ENCODE data around the gene CAPZB. TPM values are rescaled to one million over a fixed set of nuclear protein-coding genes. Genes with fewer than 3 reads are reported as not detected.

CAPZB gene
- total RNA-seq, 1 donor from 2014 or later: 352 TPM

GRCh38 chr1:19409477-19410341 lies 75.6 kb downstream of the CAPZB start:
- H3K27me3 Mint-ChIP-seq (ENCODE audit: low read depth): no peaks in the 10 kb centered on the region
- no peak overlapping the region for H3K4me3 Mint-ChIP-seq (ENCODE audit: unreplicated experiment)
- no peak for DNase-seq (ENCODE audit: low spot score)
- peaks cover 49% of the 10 kb centered on the region for H3K4me1 Mint-ChIP-seq (ENCODE audit: low read depth)
- H3K36me3 Mint-ChIP-seq (ENCODE audit: low read depth): peaks cover 3% of the 10 kb centered on the region
- no peak overlapping the region for H3K27ac Mint-ChIP-seq (ENCODE audit: unreplicated experiment)
- no peak for TF ChIP-seq CTCF (IDR thresholded peaks at IDR 0.05)
- no peaks in the 10 kb centered on the region for H3K9me3 Mint-ChIP-seq (ENCODE audit: low read depth)

- H3K27ac Mint-ChIP-seq (ENCODE audit: unreplicated experiment): peak overlapping the region; percentile 17
- H3K4me1 Mint-ChIP-seq (ENCODE audit: low read depth): peaks cover 43% of the 10 kb centered on the region
- H3K9me3 Mint-ChIP-seq (ENCODE audit: low read depth): no peaks in the 10 kb centered on the region
Observed at GRCh38 chr1:19407494-19408096, 77.7 kb downstream of the CAPZB start.

GRCh38 chr1:19406680-19407079 lies 78.7 kb downstream of the CAPZB start:
- Mint-ChIP-seq H3K27ac (ENCODE audit: unreplicated experiment) (no peak overlapping the region), H3K9me3 (ENCODE audit: low read depth) (no peaks in the 10 kb centered on the region)

More at GRCh38 chr1:19407494-19408096, 77.7 kb downstream of the CAPZB start:
- DNase-seq (ENCODE audit: low spot score): no peak
- H3K4me3 Mint-ChIP-seq (ENCODE audit: unreplicated experiment): no peak overlapping the region
- no peaks in the 10 kb centered on the region for H3K27me3 Mint-ChIP-seq (ENCODE audit: low read depth)
- TF ChIP-seq CTCF (IDR thresholded peaks at IDR 0.05): no peak
- H3K36me3 Mint-ChIP-seq (ENCODE audit: low read depth): peaks cover 7% of the 10 kb centered on the region

GRCh38 chr1:19405761-19406487 lies 79.4 kb downstream of the CAPZB start:
- peaks cover 50% of the 10 kb centered on the region for H3K4me1 Mint-ChIP-seq (ENCODE audit: low read depth)
- no peak overlapping the region for H3K4me3 Mint-ChIP-seq (ENCODE audit: unreplicated experiment)
- no peak for DNase-seq (ENCODE audit: low spot score)
- peaks cover 7% of the 10 kb centered on the region for H3K36me3 Mint-ChIP-seq (ENCODE audit: low read depth)
- peak overlapping the region; percentile 69 for H3K27ac Mint-ChIP-seq (ENCODE audit: unreplicated experiment)
- no peaks in the 10 kb centered on the region for H3K27me3 Mint-ChIP-seq (ENCODE audit: low read depth)
- no peaks in the 10 kb centered on the region for H3K9me3 Mint-ChIP-seq (ENCODE audit: low read depth)
- no peak for TF ChIP-seq CTCF (IDR thresholded peaks at IDR 0.05)

More at GRCh38 chr1:19406680-19407079, 78.7 kb downstream of the CAPZB start:
- H3K4me1 Mint-ChIP-seq (ENCODE audit: low read depth): peaks cover 45% of the 10 kb centered on the region
- H3K36me3 Mint-ChIP-seq (ENCODE audit: low read depth): peaks cover 7% of the 10 kb centered on the region
- H3K27me3 Mint-ChIP-seq (ENCODE audit: low read depth): no peaks in the 10 kb centered on the region
- no peak overlapping the region for H3K4me3 Mint-ChIP-seq (ENCODE audit: unreplicated experiment)
- TF ChIP-seq CTCF (IDR thresholded peaks at IDR 0.05): no peak
- no peak for DNase-seq (ENCODE audit: low spot score)

- Mint-ChIP-seq H3K4me3 (ENCODE audit: unreplicated experiment) (no peak overlapping the region), H3K27ac (ENCODE audit: unreplicated experiment) (peak overlapping the region; percentile 69), H3K36me3 (ENCODE audit: low read depth) (peaks cover 7% of the 10 kb centered on the region)
Observed at GRCh38 chr1:19405195-19405760, 80.1 kb downstream of the CAPZB start.

More at GRCh38 chr1:19405195-19405760, 80.1 kb downstream of the CAPZB start:
- peaks cover 56% of the 10 kb centered on the region for H3K4me1 Mint-ChIP-seq (ENCODE audit: low read depth)
- H3K27me3 Mint-ChIP-seq (ENCODE audit: low read depth): no peaks in the 10 kb centered on the region
- no peaks in the 10 kb centered on the region for H3K9me3 Mint-ChIP-seq (ENCODE audit: low read depth)
- no peak for DNase-seq (ENCODE audit: low spot score)
- peak; percentile 63 for TF ChIP-seq CTCF (IDR thresholded peaks at IDR 0.05)

Measured in chondrocyte (in vitro differentiated cells).